K562 (cell line): ENCODE measurements around the gene COL28A1. TPM values are rescaled to one million over a fixed set of nuclear protein-coding genes. Genes with fewer than 3 reads are reported as not detected.
A peak's percentile ranks its signal among the peaks of the same experiment; 100 is the strongest.

Experiments
- ARID1B ChIP-seq: fragments of 450-650 bp; IDR thresholded peaks from 2 replicates; pipeline ENCODE4 v1.6.1; 2016; ENCODE audit warnings: antibody characterized with exemption, mild to moderate bottlenecking, inconsistent platforms
- CTBP1 ChIP-seq: fragments of 450-650 bp; IDR thresholded peaks from 2 replicates; pipeline ENCODE4 v1.6.1; 2016; ENCODE audit warnings: borderline replicate concordance
- EP300 ChIP-seq: IDR thresholded peaks from 2 replicates; pipeline ENCODE4 v1.6.1; 2012; ENCODE audit warnings: low read length, improper control_type of control experiment
- FOXA3 ChIP-seq, 2 experiments: fragments of 450-650 bp in 1 of 2; sonication (generic) in 1 of 2; formaldehyde crosslinking; IDR thresholded peaks in 1 of 2; conservative IDR thresholded peaks in 1 of 2; 2 replicates each; pipeline versions ENCODE4 v1.4.0 to v1.8.0; 2020 to 2022; ENCODE audit warnings: mild to moderate bottlenecking in 2 of 2, missing genetic modification reagents in 1 of 2
- JUN ChIP-seq, 2 experiments: sonication (generic) in 1 of 2; formaldehyde crosslinking in 1 of 2; IDR thresholded peaks; 2 replicates each; pipeline versions ENCODE4 v1.6.1 to v1.8.0; 2012 to 2022; ENCODE audit warnings: borderline replicate concordance in 2 of 2, mild to moderate bottlenecking in 2 of 2, improper control_type of control experiment in 1 of 2, low read depth in 1 of 2, low read length in 1 of 2, missing genetic modification reagents in 1 of 2
- KLF6 ChIP-seq: fragments of 250-450 bp; sonication (Bioruptor Pico); IDR thresholded peaks from 2 replicates; pipeline ENCODE4 v1.4.0; 2020; ENCODE audit warnings: mild to moderate bottlenecking, moderate library complexity, borderline replicate concordance
- PHB2 ChIP-seq: fragments of 450-650 bp; IDR thresholded peaks from 2 replicates; pipeline ENCODE4 v1.6.1; 2017; ENCODE audit warnings: low read depth
- TAF9B ChIP-seq: fragments of 450-650 bp; IDR thresholded peaks from 2 replicates; pipeline ENCODE4 v1.6.1; 2018; ENCODE audit warnings: mild to moderate bottlenecking; ENCODE audit not compliant: partially characterized antibody
- ZFP36 ChIP-seq: fragments of 150-350 bp; IDR thresholded peaks from 2 replicates; pipeline ENCODE4 v1.6.1; 2018; ENCODE audit warnings: low read length, low read depth; ENCODE audit not compliant: partially characterized antibody
- polyA plus RNA-seq, 8 experiments: library from polyadenylated mRNA; depleted of rRNA in 4 of 8; stranded (reverse) in 5 of 8; unstranded in 3 of 8; fragments of >200 nt; fragmentation: Nextera tagmentation in 2 of 8; fragmentation: Illumina TruSeq in 1 of 8; extraction: Ambion mirVana in 2 of 8; extraction: Trizol in 1 of 8; gene quantifications; 2 replicates each; pipeline versions ENCODE4 v1.2.1 to v1.2.3, GENCODE V29; 2011 to 2014; ENCODE audit warnings: inconsistent platforms in 1 of 8, missing spikeins in 1 of 8
- total RNA-seq, 7 experiments: library from RNA; depleted of rRNA in 6 of 7; stranded (reverse); fragments of >200 nt in 6 of 7; fragmentation: Illumina TruSeq in 2 of 7; extraction: Trizol in 2 of 7; gene quantifications; 2 replicates each; pipeline versions ENCODE4 v1.2.1 to v1.2.3, GENCODE V29; 2011 to 2021; ENCODE audit warnings: low replicate concordance in 1 of 7
- TF ChIP-seq, protein P1 (sequence below), 2 experiments: fragments of 200-800 bp in 1 of 2; sonication (Bioruptor generic) in 1 of 2; sonication (generic) in 1 of 2; formaldehyde crosslinking in 1 of 2; IDR thresholded peaks in 1 of 2; conservative IDR thresholded peaks in 1 of 2; 2 replicates each; pipeline versions ENCODE4 v1.5.0 to v1.6.1; 2016 to 2020; ENCODE audit warnings: missing compliant biosample characterization in 1 of 2, missing genetic modification characterization in 1 of 2, missing genetic modification reagents in 1 of 2
- TF ChIP-seq, protein P2 (sequence below): fragments of 450-650 bp; IDR thresholded peaks from 2 replicates; pipeline ENCODE4 v1.6.1; 2016; ENCODE audit warnings: mild to moderate bottlenecking
- TF ChIP-seq, protein P3 (sequence below), 2 experiments: fragments of 450-650 bp; IDR thresholded peaks; 2 replicates each; pipeline ENCODE4 v1.6.1; 2016; ENCODE audit warnings: mild to moderate bottlenecking in 2 of 2, borderline replicate concordance in 1 of 2, low read depth in 1 of 2, moderate library complexity in 1 of 2
- TF ChIP-seq, protein P4 (sequence below): fragments of 250-450 bp; sonication (Bioruptor Pico); IDR thresholded peaks from 2 replicates; pipeline ENCODE4 v1.8.0; 2021; ENCODE audit warnings: moderate library complexity, mild to moderate bottlenecking, inconsistent platforms

Gene COL28A1
- total and polyA plus RNA-seq, 9 of the 15 experiments (the other 6 are each of a cell fraction or from before 2014, with no cell fraction given), result 0.03 to 0.13 (median 0.05) TPM; not detected in 3

DNA sequence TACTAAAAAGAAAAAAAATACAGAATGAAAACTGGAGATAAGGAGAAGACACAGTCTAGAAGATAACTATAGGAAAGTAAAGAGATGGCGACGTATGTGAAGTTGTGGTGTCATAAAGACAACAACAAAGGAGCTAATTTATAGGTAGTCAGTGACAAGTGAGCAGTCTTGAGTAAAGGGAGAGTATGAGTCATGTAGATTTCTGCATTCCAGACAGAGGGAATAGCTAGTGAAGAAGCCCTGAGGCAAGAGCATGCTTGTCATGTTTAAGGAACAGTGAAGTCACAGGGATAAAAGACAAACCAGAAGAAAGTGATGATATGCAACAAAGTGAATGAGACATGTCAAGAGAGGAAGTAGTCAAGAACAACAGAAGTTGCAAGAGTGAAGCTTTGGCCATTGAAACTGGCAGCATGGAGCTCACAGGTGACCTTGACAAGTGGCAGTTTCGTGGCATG lies 28.7 kb upstream of the COL28A1 start (continued):
- peak; percentile 37 for TF ChIP-seq TAF9B
- TF ChIP-seq, protein P1, sequence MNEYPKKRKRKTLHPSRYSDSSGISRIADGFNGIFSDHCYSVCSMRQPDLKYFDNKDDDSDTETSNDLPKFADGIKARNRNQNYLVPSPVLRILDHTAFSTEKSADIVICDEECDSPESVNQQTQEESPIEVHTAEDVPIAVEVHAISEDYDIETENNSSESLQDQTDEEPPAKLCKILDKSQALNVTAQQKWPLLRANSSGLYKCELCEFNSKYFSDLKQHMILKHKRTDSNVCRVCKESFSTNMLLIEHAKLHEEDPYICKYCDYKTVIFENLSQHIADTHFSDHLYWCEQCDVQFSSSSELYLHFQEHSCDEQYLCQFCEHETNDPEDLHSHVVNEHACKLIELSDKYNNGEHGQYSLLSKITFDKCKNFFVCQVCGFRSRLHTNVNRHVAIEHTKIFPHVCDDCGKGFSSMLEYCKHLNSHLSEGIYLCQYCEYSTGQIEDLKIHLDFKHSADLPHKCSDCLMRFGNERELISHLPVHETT (CRISPR knock-in tag; conservative IDR thresholded peaks at IDR 0.05 in 1 of 2, IDR thresholded peaks at IDR 0.05 in 1 of 2), result no peak
- TF ChIP-seq, protein P2, sequence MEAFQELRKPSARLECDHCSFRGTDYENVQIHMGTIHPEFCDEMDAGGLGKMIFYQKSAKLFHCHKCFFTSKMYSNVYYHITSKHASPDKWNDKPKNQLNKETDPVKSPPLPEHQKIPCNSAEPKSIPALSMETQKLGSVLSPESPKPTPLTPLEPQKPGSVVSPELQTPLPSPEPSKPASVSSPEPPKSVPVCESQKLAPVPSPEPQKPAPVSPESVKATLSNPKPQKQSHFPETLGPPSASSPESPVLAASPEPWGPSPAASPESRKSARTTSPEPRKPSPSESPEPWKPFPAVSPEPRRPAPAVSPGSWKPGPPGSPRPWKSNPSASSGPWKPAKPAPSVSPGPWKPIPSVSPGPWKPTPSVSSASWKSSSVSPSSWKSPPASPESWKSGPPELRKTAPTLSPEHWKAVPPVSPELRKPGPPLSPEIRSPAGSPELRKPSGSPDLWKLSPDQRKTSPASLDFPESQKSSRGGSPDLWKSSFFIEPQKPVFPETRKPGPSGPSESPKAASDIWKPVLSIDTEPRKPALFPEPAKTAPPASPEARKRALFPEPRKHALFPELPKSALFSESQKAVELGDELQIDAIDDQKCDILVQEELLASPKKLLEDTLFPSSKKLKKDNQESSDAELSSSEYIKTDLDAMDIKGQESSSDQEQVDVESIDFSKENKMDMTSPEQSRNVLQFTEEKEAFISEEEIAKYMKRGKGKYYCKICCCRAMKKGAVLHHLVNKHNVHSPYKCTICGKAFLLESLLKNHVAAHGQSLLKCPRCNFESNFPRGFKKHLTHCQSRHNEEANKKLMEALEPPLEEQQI, result 0 out of 2 replicates have a peak, but pooled peaks have one; percentile 17
- TF ChIP-seq, protein P3, sequence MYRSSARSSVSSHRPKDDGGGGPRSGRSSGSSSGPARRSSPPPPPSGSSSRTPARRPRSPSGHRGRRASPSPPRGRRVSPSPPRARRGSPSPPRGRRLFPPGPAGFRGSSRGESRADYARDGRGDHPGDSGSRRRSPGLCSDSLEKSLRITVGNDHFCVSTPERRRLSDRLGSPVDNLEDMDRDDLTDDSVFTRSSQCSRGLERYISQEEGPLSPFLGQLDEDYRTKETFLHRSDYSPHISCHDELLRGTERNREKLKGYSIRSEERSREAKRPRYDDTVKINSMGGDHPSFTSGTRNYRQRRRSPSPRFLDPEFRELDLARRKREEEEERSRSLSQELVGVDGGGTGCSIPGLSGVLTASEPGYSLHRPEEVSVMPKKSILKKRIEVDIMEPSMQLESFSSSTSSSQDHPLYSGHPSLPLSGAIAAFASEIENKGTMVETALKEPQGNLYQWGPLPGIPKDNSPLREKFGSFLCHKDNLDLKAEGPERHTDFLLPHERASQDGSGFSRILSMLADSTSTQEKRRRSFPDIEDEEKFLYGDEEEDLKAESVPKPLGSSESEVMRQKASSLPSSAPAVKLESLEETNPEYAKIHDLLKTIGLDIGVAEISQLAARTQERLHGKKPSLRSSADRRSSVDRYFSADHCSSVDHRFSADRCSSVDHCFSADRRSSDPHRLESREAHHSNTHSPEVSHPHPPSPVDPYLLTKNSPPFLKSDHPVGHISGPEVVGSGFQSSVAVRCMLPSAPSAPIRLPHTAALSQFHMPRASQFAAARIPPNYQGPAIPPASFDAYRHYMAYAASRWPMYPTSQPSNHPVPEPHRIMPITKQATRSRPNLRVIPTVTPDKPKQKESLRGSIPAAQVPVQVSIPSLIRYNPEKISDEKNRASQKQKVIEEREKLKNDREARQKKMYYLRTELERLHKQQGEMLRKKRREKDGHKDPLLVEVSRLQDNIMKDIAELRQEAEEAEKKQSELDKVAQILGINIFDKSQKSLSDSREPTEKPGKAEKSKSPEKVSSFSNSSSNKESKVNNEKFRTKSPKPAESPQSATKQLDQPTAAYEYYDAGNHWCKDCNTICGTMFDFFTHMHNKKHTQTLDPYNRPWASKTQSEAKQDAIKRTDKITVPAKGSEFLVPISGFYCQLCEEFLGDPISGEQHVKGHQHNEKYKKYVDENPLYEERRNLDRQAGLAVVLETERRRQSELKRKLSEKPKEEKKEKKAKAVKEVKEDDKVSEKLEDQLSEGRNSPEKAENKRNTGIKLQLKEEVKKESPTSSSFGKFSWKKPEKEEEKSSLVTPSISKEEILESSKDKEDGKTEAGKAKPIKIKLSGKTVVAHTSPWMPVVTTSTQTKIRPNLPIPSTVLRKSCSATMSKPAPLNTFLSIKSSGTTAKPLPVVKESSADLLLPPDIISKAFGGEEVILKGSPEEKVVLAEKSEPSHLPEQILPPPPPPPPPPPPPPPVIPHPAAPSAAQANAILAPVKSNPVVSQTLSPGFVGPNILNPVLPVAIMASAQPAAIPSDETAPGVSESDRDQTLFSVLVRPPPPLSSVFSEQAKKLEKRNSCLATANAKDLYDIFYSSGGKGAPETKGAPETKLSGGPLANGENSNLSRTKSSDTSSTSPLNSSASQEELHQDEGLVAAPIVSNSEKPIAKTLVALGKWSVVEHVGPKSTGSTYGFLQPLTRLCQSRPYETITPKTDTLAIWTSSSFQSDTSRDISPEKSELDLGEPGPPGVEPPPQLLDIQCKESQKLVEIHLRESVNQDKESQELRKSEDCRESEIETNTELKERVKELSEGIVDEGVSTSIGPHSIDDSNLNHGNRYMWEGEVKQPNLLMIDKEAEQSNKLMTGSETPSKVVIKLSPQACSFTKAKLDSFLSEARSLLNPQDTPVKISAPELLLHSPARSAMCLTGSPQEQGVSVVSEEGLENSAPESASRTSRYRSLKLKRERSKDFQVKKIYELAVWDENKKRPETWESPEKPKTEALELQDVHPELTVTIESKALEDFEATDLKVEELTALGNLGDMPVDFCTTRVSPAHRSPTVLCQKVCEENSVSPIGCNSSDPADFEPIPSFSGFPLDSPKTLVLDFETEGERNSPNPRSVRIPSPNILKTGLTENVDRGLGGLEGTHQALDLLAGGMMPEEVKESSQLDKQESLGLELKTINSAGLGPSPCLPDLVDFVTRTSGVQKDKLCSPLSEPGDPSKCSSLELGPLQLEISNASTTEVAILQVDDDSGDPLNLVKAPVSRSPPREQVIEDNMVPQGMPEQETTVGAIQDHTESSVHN (IDR thresholded peaks at IDR 0.05; ENCODE audit: borderline replicate concordance in 1 of 2, low read depth in 1 of 2), result peak in 1 of 2 experiments; percentile 74; a peak in 2 of 4 replicates
- TF ChIP-seq EP300, result 0 out of 2 replicates have a peak, but pooled peaks have one; percentile 7
- TF ChIP-seq KLF6 (CRISPR knock-in tag), result no peak
- peak; percentile 64 for TF ChIP-seq ARID1B
- peak; percentile 44 for TF ChIP-seq ZFP36
- TF ChIP-seq JUN (IDR thresholded peaks at IDR 0.05; ENCODE audit: borderline replicate concordance, low read depth, low read length), result peak; percentile 83
- TF ChIP-seq JUN (CRISPR knock-in tag; IDR thresholded peaks at IDR 0.05; ENCODE audit: borderline replicate concordance), result no peak
- peak; percentile 24; the same call in 1 of the 2 replicates for TF ChIP-seq CTBP1
- TF ChIP-seq, protein P4, sequence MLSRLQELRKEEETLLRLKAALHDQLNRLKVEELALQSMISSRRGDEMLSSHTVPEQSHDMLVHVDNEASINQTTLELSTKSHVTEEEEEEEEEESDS (CRISPR knock-in tag), result no peak
- TF ChIP-seq FOXA3 (CRISPR knock-in tag; conservative IDR thresholded peaks at IDR 0.05 in 1 of 2, IDR thresholded peaks at IDR 0.05 in 1 of 2), result peak in 1 of 2 experiments; percentile 27; a peak in 1 of 4 replicates
- TF ChIP-seq PHB2, result no peak
